BLaER1 (cell line): ENCODE data around the gene ADAM12.

Experiments
- H3K27ac ChIP-seq: shearing (Covaris generic); formaldehyde crosslinking; 2 replicates; pipeline ENCODE4 v1.8.1; 2022
- H3K27me3 ChIP-seq: shearing (Covaris generic); formaldehyde crosslinking; 2 replicates; pipeline ENCODE4 v1.8.1; 2022
- H3K36me3 ChIP-seq: shearing (Covaris generic); formaldehyde crosslinking; 2 replicates; pipeline ENCODE4 v1.8.1; 2022
- H3K4me1 ChIP-seq: shearing (Covaris generic); formaldehyde crosslinking; 2 replicates; pipeline ENCODE4 v1.8.1; 2022
- H3K4me2 ChIP-seq: shearing (Covaris generic); formaldehyde crosslinking; 2 replicates; pipeline ENCODE4 v1.8.1; 2022
- H3K4me3 ChIP-seq: shearing (Covaris generic); formaldehyde crosslinking; 2 replicates; pipeline ENCODE4 v1.8.1; 2022
- H3K9ac ChIP-seq: shearing (Covaris generic); formaldehyde crosslinking; 2 replicates; pipeline ENCODE4 v1.8.1; 2022
- H3K9me3 ChIP-seq: shearing (Covaris generic); formaldehyde crosslinking; 2 replicates; pipeline ENCODE4 v1.8.1; 2022
- H4K20me1 ChIP-seq: shearing (Covaris generic); formaldehyde crosslinking; 2 replicates; pipeline ENCODE4 v1.8.1; 2022
- Cebpa-rat ChIP-seq: shearing (Covaris generic); IDR thresholded peaks from 2 replicates; pipeline ENCODE4 v1.8.1; 2022

ADAM12 gene

DNA sequence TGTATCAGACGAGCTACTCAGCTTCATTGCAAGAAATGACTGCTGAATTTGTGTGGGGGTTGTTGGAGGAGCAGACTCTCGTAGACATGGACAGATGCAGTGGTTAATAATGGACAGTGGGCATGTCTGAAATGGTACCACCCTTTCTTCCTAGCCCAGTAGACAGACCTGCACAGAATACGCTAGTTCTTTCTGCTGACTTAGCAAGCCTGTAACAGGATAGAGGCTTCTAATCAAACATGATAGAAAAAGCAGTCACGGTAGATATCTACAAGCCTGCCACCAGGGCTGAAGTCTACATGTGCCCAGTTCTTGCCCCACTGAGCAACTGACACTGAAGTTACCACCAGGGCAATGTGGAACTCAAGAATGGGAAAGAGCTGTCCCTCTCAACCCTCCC lies 303.9 kb downstream of the ADAM12 start:
- H3K36me3 ChIP-seq, result no peaks in the 10 kb centered on the region
- TF ChIP-seq Cebpa-rat, result no peak
- H3K9ac ChIP-seq, result no peak overlapping the region
- H3K27ac ChIP-seq, result no peak overlapping the region
- no peaks in the 10 kb centered on the region for H4K20me1 ChIP-seq
- no peak overlapping the region for H3K4me2 ChIP-seq
- no peak overlapping the region for H3K4me3 ChIP-seq
- no peaks in the 10 kb centered on the region for H3K4me1 ChIP-seq
- H3K27me3 ChIP-seq, result no peaks in the 10 kb centered on the region
- no peaks in the 10 kb centered on the region for H3K9me3 ChIP-seq

GRCh38 chr10:126083009-126083408 lies 305.3 kb downstream of the ADAM12 start:
- Histone ChIP-seq H3K27ac (no peak overlapping the region), H3K9me3 (no peaks in the 10 kb centered on the region), H3K27me3 (no peaks in the 10 kb centered on the region), H3K4me1 (no peaks in the 10 kb centered on the region), H3K4me3 (no peak overlapping the region), H3K36me3 (no peaks in the 10 kb centered on the region), H3K9ac (no peak overlapping the region), H3K4me2 (no peak overlapping the region), H4K20me1 (no peaks in the 10 kb centered on the region)
- TF ChIP-seq Cebpa-rat, result no peak

GRCh38 chr10:126081841-126082466 lies 306.3 kb downstream of the ADAM12 start:
- no peak overlapping the region for H3K4me2 ChIP-seq
- no peaks in the 10 kb centered on the region for H3K36me3 ChIP-seq
- TF ChIP-seq Cebpa-rat, result no peak

GRCh38 chr10:126080879-126081411 lies 307.3 kb downstream of the ADAM12 start:
- H3K27ac ChIP-seq, result no peak overlapping the region
- H4K20me1 ChIP-seq, result no peaks in the 10 kb centered on the region
- H3K9me3 ChIP-seq, result no peaks in the 10 kb centered on the region
- no peaks in the 10 kb centered on the region for H3K36me3 ChIP-seq
- no peak overlapping the region for H3K4me3 ChIP-seq
- TF ChIP-seq Cebpa-rat, result no peak
- H3K4me2 ChIP-seq, result no peak overlapping the region
- no peaks in the 10 kb centered on the region for H3K27me3 ChIP-seq
- no peak overlapping the region for H3K9ac ChIP-seq
- H3K4me1 ChIP-seq, result no peaks in the 10 kb centered on the region

More at GRCh38 chr10:126081841-126082466, 306.3 kb downstream of the ADAM12 start:
- Histone ChIP-seq H3K9ac (no peak overlapping the region), H3K4me1 (no peaks in the 10 kb centered on the region), H3K27ac (no peak overlapping the region), H4K20me1 (no peaks in the 10 kb centered on the region), H3K9me3 (no peaks in the 10 kb centered on the region), H3K4me3 (no peak overlapping the region), H3K27me3 (no peaks in the 10 kb centered on the region)

- Histone ChIP-seq H3K4me1 (no peaks in the 10 kb centered on the region), H3K4me2 (no peak overlapping the region), H3K36me3 (no peaks in the 10 kb centered on the region), H3K4me3 (no peak overlapping the region), H4K20me1 (no peaks in the 10 kb centered on the region), H3K27me3 (no peaks in the 10 kb centered on the region), H3K9me3 (no peaks in the 10 kb centered on the region), H3K27ac (no peak overlapping the region), H3K9ac (no peak overlapping the region)
- TF ChIP-seq Cebpa-rat, result no peak
These were observed 307.9 kb downstream of the ADAM12 start for GRCh38 chr10:126080291-126080825.

DNA sequence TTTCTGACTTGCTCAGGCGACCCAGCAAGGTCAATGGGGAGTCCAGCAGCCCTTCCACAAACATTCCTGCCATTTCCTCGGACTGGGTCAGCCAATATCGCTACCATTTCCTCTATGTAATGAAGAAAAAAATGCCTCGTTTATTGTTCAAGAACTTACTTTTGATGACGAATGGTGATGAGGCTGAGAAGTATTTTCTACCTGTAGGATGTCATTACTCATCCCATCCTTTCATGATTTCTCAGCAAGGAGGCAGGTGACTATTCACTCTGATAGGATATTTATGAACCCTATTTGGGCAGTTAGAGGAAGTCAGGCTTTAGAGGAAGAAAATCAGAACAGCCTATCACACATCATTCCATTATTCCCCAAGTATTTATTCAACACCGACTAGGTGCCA lies 313.3 kb downstream of the ADAM12 start:
- H3K4me1 ChIP-seq, result no peaks in the 10 kb centered on the region
- no peak overlapping the region for H3K9ac ChIP-seq
- H3K27ac ChIP-seq, result no peak overlapping the region
- TF ChIP-seq Cebpa-rat, result no peak
- H3K36me3 ChIP-seq, result no peaks in the 10 kb centered on the region
- no peak overlapping the region for H3K4me3 ChIP-seq
- no peaks in the 10 kb centered on the region for H3K27me3 ChIP-seq
- H4K20me1 ChIP-seq, result no peaks in the 10 kb centered on the region
- no peaks in the 10 kb centered on the region for H3K9me3 ChIP-seq
- H3K4me2 ChIP-seq, result no peak overlapping the region

- Histone ChIP-seq H3K4me3 (no peak overlapping the region), H4K20me1 (no peaks in the 10 kb centered on the region), H3K27ac (no peak overlapping the region), H3K4me1 (no peaks in the 10 kb centered on the region), H3K9ac (no peak overlapping the region), H3K4me2 (no peak overlapping the region), H3K9me3 (no peaks in the 10 kb centered on the region), H3K36me3 (no peaks in the 10 kb centered on the region), H3K27me3 (no peaks in the 10 kb centered on the region)
- TF ChIP-seq Cebpa-rat, result no peak
These were observed 314.0 kb downstream of the ADAM12 start for GRCh38 chr10:126074291-126074690.

DNA sequence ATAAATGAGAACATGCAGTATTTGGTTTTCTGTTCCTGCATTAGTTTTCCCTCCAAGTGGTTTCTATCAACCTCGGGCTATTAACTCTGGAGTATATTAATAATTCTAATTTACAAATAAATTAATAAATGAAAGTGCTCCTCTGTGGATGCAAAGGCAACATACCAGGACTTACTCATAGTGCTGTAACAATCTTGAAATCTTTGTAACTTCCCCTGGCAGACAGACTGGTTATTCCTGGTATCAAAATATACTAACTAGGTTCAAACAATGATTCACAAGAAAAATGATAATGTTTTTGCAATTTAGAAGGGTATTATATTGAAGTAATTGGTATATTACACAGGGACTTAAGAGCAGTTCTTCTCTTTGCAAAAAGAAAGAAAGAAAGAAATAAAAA lies 314.7 kb downstream of the ADAM12 start:
- Histone ChIP-seq H3K9ac (no peak overlapping the region), H3K4me3 (no peak overlapping the region), H3K27me3 (no peaks in the 10 kb centered on the region), H3K36me3 (no peaks in the 10 kb centered on the region), H3K27ac (no peak overlapping the region), H3K4me1 (no peaks in the 10 kb centered on the region), H3K4me2 (no peak overlapping the region), H4K20me1 (no peaks in the 10 kb centered on the region), H3K9me3 (no peaks in the 10 kb centered on the region)
- no peak for TF ChIP-seq Cebpa-rat

DNA sequence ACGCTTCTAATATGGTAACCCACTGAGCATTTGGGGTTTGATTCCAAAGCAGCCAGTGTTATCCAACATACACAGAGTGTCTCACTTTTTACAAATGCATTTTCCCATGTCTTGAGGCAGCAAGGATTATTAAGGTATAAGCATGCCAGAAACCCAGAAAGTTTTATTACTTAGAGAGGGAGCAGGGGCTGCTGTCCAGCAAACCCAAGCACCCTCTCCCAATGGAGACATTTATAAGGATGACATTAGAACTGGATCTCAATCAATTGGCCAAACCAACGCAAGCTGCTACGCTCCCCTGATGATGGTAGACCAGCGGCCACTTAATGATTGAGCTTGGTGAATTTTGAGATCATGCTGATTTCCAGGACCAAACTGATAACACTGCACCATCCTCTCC lies 315.7 kb downstream of the ADAM12 start:
- Histone ChIP-seq H3K27me3 (no peaks in the 10 kb centered on the region), H3K9me3 (no peaks in the 10 kb centered on the region), H3K4me3 (no peak overlapping the region), H3K27ac (no peak overlapping the region), H3K36me3 (no peaks in the 10 kb centered on the region), H3K4me1 (no peaks in the 10 kb centered on the region), H4K20me1 (no peaks in the 10 kb centered on the region), H3K4me2 (no peak overlapping the region), H3K9ac (no peak overlapping the region)
- no peak for TF ChIP-seq Cebpa-rat

- H3K4me2 ChIP-seq, result no peak overlapping the region
- no peak overlapping the region for H3K9ac ChIP-seq
- no peaks in the 10 kb centered on the region for H4K20me1 ChIP-seq
- H3K4me1 ChIP-seq, result peaks cover 6% of the 10 kb centered on the region; the same call in 1 of the 2 replicates
- H3K36me3 ChIP-seq, result no peaks in the 10 kb centered on the region
- no peak overlapping the region for H3K27ac ChIP-seq
- H3K4me3 ChIP-seq, result no peak overlapping the region
- H3K9me3 ChIP-seq, result no peaks in the 10 kb centered on the region
- no peak for TF ChIP-seq Cebpa-rat
- no peaks in the 10 kb centered on the region for H3K27me3 ChIP-seq
These were observed 317.6 kb downstream of the ADAM12 start for GRCh38 chr10:126070476-126071215.
